Esophagus muscularis mucosa (tissue), 4 donors: ENCODE data around the gene CYTH3. TPM values are rescaled to one million over a fixed set of nuclear protein-coding genes. Genes with fewer than 3 reads are reported as not detected.

Source experiments
- DNase-seq: peaks from one replicate; pipeline ENCODE4 v3.0.0-alpha.2; 2017; ENCODE audit errors: extremely low spot score
- H3K27ac ChIP-seq, 4 donors: fragments of 200-600 bp; sonication (generic); replicated peaks in 1 of 4; 1 replicate in 3 of 4; 2 replicates in 1 of 4; pipeline ENCODE4 v1.5.1; 2016 to 2019; ENCODE audit warnings: mild to moderate bottlenecking in 1 of 4
- H3K27me3 ChIP-seq, 4 donors: fragments of 200-600 bp; sonication (generic); one replicate each; pipeline versions ENCODE4 v1.5.1 to v1.6.0; 2016 to 2019
- H3K36me3 ChIP-seq, 4 donors: fragments of 200-600 bp; sonication (generic); one replicate each; pipeline ENCODE4 v1.5.1; 2016 to 2019
- H3K4me1 ChIP-seq, 4 donors: fragments of 200-600 bp; sonication (generic); one replicate each; pipeline ENCODE4 v1.5.1; 2016 to 2019
- H3K4me3 ChIP-seq, 4 donors: fragments of 200-600 bp; sonication (generic); 1 replicate in 2 of 4; 2 replicates in 2 of 4; pipeline ENCODE4 v1.5.1; 2016 to 2019; ENCODE audit warnings: mild to moderate bottlenecking in 4 of 4, moderate library complexity in 1 of 4
- H3K9me3 ChIP-seq, 4 donors: fragments of 200-600 bp; sonication (generic); 1 replicate in 3 of 4; 2 replicates in 1 of 4; pipeline ENCODE4 v1.5.1; 2016 to 2019
- EP300 ChIP-seq: sonication (generic); formaldehyde crosslinking; IDR thresholded peaks from one replicate; pipeline ENCODE4 v1.6.1; 2017; ENCODE audit warnings: antibody characterized with exemption
- POLR2A ChIP-seq: fragments of 450-650 bp; IDR thresholded peaks from one replicate; pipeline ENCODE4 v1.6.1; 2017; ENCODE audit warnings: antibody characterized with exemption, moderate library complexity, mild to moderate bottlenecking, low read depth
- POLR2AphosphoS5 ChIP-seq, 2 donors: sonication (generic); formaldehyde crosslinking; IDR thresholded peaks; one replicate each; pipeline ENCODE4 v1.6.1; 2017; ENCODE audit warnings: antibody characterized with exemption in 2 of 2
- WGBS: methylation state at CpG from one replicate; pipeline ENCODE4 v1.1.5; 2018; 5-methylcytosine and 5-hydroxymethylcytosine counted together
- intact Hi-C: fragments of 100-400 bp; cut with DNase I; formaldehyde crosslinking; loops from one replicate; pipeline ENCODE4 v1.15.1; 2023
- total RNA-seq, 4 donors: library from RNA; depleted of rRNA; stranded (reverse); fragments of >200 nt; gene quantifications; one replicate each; pipeline versions ENCODE4 v1.1.0 to v1.2.1, GENCODE V29; 2016
- TF ChIP-seq, protein P1 (sequence below), 3 experiments: fragments of 200-600 bp in 2 of 3; fragments of 450-650 bp in 1 of 3; sonication (generic) in 2 of 3; IDR thresholded peaks; one replicate each; pipeline ENCODE4 v1.5.1; 2017 to 2019; ENCODE audit warnings: antibody characterized with exemption in 3 of 3, mild to moderate bottlenecking in 2 of 3, moderate library complexity in 1 of 3

The CYTH3 gene, protein sequence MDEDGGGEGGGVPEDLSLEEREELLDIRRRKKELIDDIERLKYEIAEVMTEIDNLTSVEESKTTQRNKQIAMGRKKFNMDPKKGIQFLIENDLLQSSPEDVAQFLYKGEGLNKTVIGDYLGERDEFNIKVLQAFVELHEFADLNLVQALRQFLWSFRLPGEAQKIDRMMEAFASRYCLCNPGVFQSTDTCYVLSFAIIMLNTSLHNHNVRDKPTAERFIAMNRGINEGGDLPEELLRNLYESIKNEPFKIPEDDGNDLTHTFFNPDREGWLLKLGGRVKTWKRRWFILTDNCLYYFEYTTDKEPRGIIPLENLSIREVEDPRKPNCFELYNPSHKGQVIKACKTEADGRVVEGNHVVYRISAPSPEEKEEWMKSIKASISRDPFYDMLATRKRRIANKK
- 10 to 100 TPM; 32.0 to 64.6 (median 50.2) TPM for total RNA-seq

GRCh38 chr7:6272481-6273323 is at the start of gene CYTH3:
Gene CYTH3, minus strand, starts transcription at chr7:6272624. Its CDS starts 117 bp downstream, at chr7:6272507.
- TF ChIP-seq POLR2A = no peak
- peak; percentile 43 to 59 for TF ChIP-seq POLR2AphosphoS5 (IDR thresholded peaks at IDR 0.05)
- TF ChIP-seq, protein P1, sequence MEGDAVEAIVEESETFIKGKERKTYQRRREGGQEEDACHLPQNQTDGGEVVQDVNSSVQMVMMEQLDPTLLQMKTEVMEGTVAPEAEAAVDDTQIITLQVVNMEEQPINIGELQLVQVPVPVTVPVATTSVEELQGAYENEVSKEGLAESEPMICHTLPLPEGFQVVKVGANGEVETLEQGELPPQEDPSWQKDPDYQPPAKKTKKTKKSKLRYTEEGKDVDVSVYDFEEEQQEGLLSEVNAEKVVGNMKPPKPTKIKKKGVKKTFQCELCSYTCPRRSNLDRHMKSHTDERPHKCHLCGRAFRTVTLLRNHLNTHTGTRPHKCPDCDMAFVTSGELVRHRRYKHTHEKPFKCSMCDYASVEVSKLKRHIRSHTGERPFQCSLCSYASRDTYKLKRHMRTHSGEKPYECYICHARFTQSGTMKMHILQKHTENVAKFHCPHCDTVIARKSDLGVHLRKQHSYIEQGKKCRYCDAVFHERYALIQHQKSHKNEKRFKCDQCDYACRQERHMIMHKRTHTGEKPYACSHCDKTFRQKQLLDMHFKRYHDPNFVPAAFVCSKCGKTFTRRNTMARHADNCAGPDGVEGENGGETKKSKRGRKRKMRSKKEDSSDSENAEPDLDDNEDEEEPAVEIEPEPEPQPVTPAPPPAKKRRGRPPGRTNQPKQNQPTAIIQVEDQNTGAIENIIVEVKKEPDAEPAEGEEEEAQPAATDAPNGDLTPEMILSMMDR (IDR thresholded peaks at IDR 0.05) = no peak
- TF ChIP-seq EP300 = no peak
- peak within 1 kb of the TSS; percentile 83 to 91 (median 84) for H3K27ac ChIP-seq
- no peaks in the 10 kb centered on the region for H3K27me3 ChIP-seq
- H3K36me3 ChIP-seq = no peaks in the 10 kb centered on the region
- no peaks in the 10 kb centered on the region for H3K9me3 ChIP-seq
- DNase-seq = no peak
- H3K4me1 ChIP-seq = peaks cover 26 to 43% (median 38%) of the 10 kb centered on the region in 4 donors
- intact Hi-C loops = no loop called here
- peak within 1 kb of the TSS; percentile 75 to 97 (median 88) for H3K4me3 ChIP-seq
- WGBS = 37% methylated on average over 9 of the region's 67 CpGs

DNA sequence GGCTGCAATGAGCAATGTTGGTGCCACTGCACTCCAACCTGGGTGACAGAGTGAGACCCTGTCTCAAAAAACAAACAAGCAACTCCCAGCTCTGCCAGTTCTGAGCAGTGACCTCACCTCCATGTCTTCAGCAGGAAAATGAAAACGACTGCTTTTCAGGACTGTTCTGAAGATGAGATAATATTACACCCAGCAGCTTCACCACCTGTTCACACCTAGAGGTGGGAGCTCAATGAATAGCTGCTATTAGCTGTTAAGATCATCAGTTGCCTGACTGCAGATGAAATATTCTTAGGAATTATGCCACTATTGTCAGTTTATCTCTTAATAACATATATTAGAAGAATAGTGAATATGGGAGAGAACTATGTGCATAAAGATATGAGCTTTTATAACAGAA is 48.4 kb upstream of the CYTH3 start:
- TF ChIP-seq, protein P1 (IDR thresholded peaks at IDR 0.05) = no peak
- TF ChIP-seq POLR2A (no peak), EP300 (no peak), POLR2AphosphoS5 (IDR thresholded peaks at IDR 0.05) (no peak)
- WGBS = 33% methylated on average over 1 of the region's 1 CpG
- no peaks in the 10 kb centered on the region for H3K36me3 ChIP-seq
- no peak overlapping the region for H3K4me3 ChIP-seq
- H3K27ac ChIP-seq = no peak overlapping the region
- no peaks in the 10 kb centered on the region for H3K9me3 ChIP-seq
- intact Hi-C loops = loop anchor here (10.0 kb wide), 1 partner anchor 326 kb away; no protein-coding TSS in a partner anchor
- DNase-seq = no peak
- H3K4me1 ChIP-seq = peaks cover 12 to 18% (median 16%) of the 10 kb centered on the region in 4 donors
- no peaks in the 10 kb centered on the region for H3K27me3 ChIP-seq

DNA sequence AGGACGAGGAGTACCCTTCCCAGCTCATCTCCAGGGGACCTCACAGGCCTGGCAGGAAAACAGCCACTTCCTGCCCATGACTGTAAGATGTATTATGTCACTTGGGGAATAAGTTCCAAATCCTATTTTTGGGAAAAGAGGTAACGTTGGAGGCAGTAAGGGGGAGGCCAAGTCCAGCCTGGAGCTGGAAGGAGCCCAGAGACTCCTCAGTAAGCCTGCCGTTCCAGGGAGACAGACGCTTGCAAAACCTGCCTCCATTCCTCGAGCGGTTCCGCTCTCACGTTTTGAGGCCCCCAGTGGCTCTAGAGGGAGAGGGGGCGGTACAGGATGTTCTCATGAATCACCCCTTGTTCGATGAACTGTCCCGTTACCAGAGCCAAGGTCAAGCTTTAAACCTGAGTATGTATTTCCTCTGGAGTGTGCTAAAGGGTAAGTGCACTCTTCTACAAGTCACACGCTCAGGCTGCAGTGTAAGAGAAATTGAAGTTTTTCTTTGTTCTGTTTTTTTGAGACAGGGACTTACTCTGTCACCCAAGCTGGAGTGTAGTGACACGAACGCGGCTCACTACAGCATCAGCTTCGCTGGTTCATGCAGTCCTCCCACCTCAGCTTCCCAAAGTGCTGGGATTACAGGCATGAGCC is 45.5 kb upstream of the CYTH3 start:
- 29% methylated on average over 16 of the region's 16 CpGs for WGBS
- peaks cover 12 to 15% (median 14%) of the 10 kb centered on the region in 4 donors for H3K4me1 ChIP-seq
- H3K36me3 ChIP-seq = no peaks in the 10 kb centered on the region
- H3K27ac ChIP-seq = peak overlapping the region; percentile 44 to 68 (median 58)
- H3K4me3 ChIP-seq = peak overlapping the region in 2 of 4 donors; percentile 15 to 22
- H3K27me3 ChIP-seq = no peaks in the 10 kb centered on the region
- peak; percentile 93 for DNase-seq
- intact Hi-C loops = no loop called here
- no peaks in the 10 kb centered on the region for H3K9me3 ChIP-seq
- no peak for TF ChIP-seq POLR2A
- peak; percentile 64 to 75 for TF ChIP-seq POLR2AphosphoS5 (IDR thresholded peaks at IDR 0.05)
- TF ChIP-seq, protein P1 (IDR thresholded peaks at IDR 0.05) = no peak
- TF ChIP-seq EP300 = peak; percentile 5

DNA sequence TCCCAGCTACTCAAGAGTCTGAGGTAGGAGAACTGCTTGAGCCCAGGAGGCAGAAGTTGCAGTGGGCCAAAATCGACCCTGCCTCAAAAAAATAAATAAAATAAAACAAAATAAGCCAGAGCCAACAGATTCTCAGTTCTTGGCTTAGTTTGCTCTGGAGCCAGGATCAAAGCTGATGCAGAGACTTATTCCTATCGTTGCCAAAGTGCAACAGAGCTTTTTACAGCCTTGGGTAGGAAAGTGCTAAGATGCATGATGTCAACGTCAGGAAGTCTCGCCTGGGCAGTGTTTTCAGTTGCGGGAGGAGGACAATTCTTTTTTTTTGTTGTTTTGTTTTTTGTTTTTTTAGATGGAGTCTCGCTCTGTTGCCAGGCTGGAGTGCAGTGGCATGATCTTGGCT is 43.8 kb upstream of the CYTH3 start:
- H3K4me1 ChIP-seq = peaks cover 12 to 15% (median 13%) of the 10 kb centered on the region in 4 donors
- no peaks in the 10 kb centered on the region for H3K36me3 ChIP-seq
- WGBS = 78% methylated on average over 6 of the region's 6 CpGs
- no peaks in the 10 kb centered on the region for H3K27me3 ChIP-seq
- H3K9me3 ChIP-seq = no peaks in the 10 kb centered on the region
- intact Hi-C loops = no loop called here
- TF ChIP-seq, protein P1 (IDR thresholded peaks at IDR 0.05) = no peak
- TF ChIP-seq POLR2AphosphoS5 (IDR thresholded peaks at IDR 0.05) = no peak
- H3K4me3 ChIP-seq = no peak overlapping the region
- H3K27ac ChIP-seq = peak overlapping the region in 1 of 4 donors; percentile 38
- DNase-seq = no peak
